ENCODE measurements around the gene SCYGR8.
A peak's percentile ranks its signal among the peaks of the same experiment; 100 is the strongest.
"Not testable (repeated sequence)": the region's sequence is repeated elsewhere in the genome, so short reads cannot be mapped to it uniquely, and the experiment has no call there.

Gene SCYGR8

GRCh38 chr2:227728035-227728434, 17.7 kb upstream of the SCYGR8 start, which contains the start of gene SCYGR7:
TSS of gene SCYGR7 (plus strand) at chr2:227728335. CDS start at chr2:227728335, 0 bp downstream.
- H4K20me1 ChIP-seq (ENCODE audit: insufficient read depth, low read length), result no peaks in the 10 kb centered on the region
- no peak within 1 kb of the TSS for H2AFZ ChIP-seq (ENCODE audit: low read length)
- no peak within 1 kb of the TSS for H3K4me2 ChIP-seq (ENCODE audit: low read depth, low read length)
- H3K79me2 ChIP-seq (ENCODE audit: low read length), result no peaks in the 10 kb centered on the region
- H3K4me1 ChIP-seq (ENCODE audit: low read length), result no peaks in the 10 kb centered on the region
- no peak for TF ChIP-seq EZH2 (optimal IDR thresholded peaks at IDR 0.05; ENCODE audit: low read depth, low read length)
- TF ChIP-seq EZH2phosphoT487 (IDR thresholded peaks at IDR 0.05; ENCODE audit: low read length), result no peak
- TF ChIP-seq CTCF (IDR thresholded peaks at IDR 0.05; ENCODE audit: low read length), result no peak
- no peaks in the 10 kb centered on the region for H3F3A ChIP-seq (ENCODE audit: insufficient read depth, low read length)
- H3K27me3 ChIP-seq (replicated peaks; ENCODE audit: insufficient read depth, low read length), result no peaks in the 10 kb centered on the region
- DNase-seq, result no peak
- H3K4me3 ChIP-seq (ENCODE audit: low read length), result no peak within 1 kb of the TSS
- no peak within 1 kb of the TSS for H3K9ac ChIP-seq (ENCODE audit: low read length)
- H3K9me2 ChIP-seq (replicated peaks; ENCODE audit: insufficient read depth, low read length), result no peaks in the 10 kb centered on the region
- H3K36me3 ChIP-seq (replicated peaks; ENCODE audit: insufficient read depth, low read length), result no peaks in the 10 kb centered on the region
- no peak within 1 kb of the TSS for H3K27ac ChIP-seq (ENCODE audit: low read length)
- no peaks in the 10 kb centered on the region for H3K9me3 ChIP-seq (replicated peaks; ENCODE audit: insufficient read depth, low read length)

- Histone ChIP-seq H3K36me3 (replicated peaks; ENCODE audit: insufficient read depth, low read length) (no peaks in the 10 kb centered on the region), H3K4me2 (ENCODE audit: low read depth, low read length) (no peak overlapping the region), H3K27ac (ENCODE audit: low read length) (no peak overlapping the region), H2AFZ (ENCODE audit: low read length) (no peak overlapping the region), H3K4me3 (ENCODE audit: low read length) (no peak overlapping the region), H3K27me3 (replicated peaks; ENCODE audit: insufficient read depth, low read length) (no peaks in the 10 kb centered on the region), H3K4me1 (ENCODE audit: low read length) (no peaks in the 10 kb centered on the region), H3F3A (ENCODE audit: insufficient read depth, low read length) (no peaks in the 10 kb centered on the region), H3K9ac (ENCODE audit: low read length) (no peak overlapping the region), H3K9me3 (replicated peaks; ENCODE audit: insufficient read depth, low read length) (no peaks in the 10 kb centered on the region), H3K79me2 (ENCODE audit: low read length) (no peaks in the 10 kb centered on the region), H3K9me2 (replicated peaks; ENCODE audit: insufficient read depth, low read length) (no peaks in the 10 kb centered on the region), H4K20me1 (ENCODE audit: insufficient read depth, low read length) (no peaks in the 10 kb centered on the region)
- TF ChIP-seq EZH2 (optimal IDR thresholded peaks at IDR 0.05; ENCODE audit: low read depth, low read length) (no peak), CTCF (IDR thresholded peaks at IDR 0.05; ENCODE audit: low read length) (no peak), EZH2phosphoT487 (IDR thresholded peaks at IDR 0.05; ENCODE audit: low read length) (no peak)
- no peak for DNase-seq
These were observed 6.3 kb upstream of the SCYGR8 start for GRCh38 chr2:227739351-227739750.

- not testable (repeated sequence) for H2AFZ ChIP-seq (ENCODE audit: low read length)
These were observed 5.0 kb upstream of the SCYGR8 start for GRCh38 chr2:227740705-227741104.

GRCh38 chr2:227748079-227748478, 2.4 kb downstream of the SCYGR8 start:
- no peaks in the 10 kb centered on the region for H3K4me1 ChIP-seq (ENCODE audit: low read length)
- no peaks in the 10 kb centered on the region for H3K79me2 ChIP-seq (ENCODE audit: low read length)
- no peaks in the 10 kb centered on the region for H3K27me3 ChIP-seq (replicated peaks; ENCODE audit: insufficient read depth, low read length)
- no peak for DNase-seq
- no peaks in the 10 kb centered on the region for H3K9me3 ChIP-seq (replicated peaks; ENCODE audit: insufficient read depth, low read length)
- H3K36me3 ChIP-seq (replicated peaks; ENCODE audit: insufficient read depth, low read length), result no peaks in the 10 kb centered on the region
- no peaks in the 10 kb centered on the region for H4K20me1 ChIP-seq (ENCODE audit: insufficient read depth, low read length)
- H3K27ac ChIP-seq (ENCODE audit: low read length), result no peak overlapping the region
- no peak overlapping the region for H3K9ac ChIP-seq (ENCODE audit: low read length)
- TF ChIP-seq EZH2 (optimal IDR thresholded peaks at IDR 0.05; ENCODE audit: low read depth, low read length) (no peak), EZH2phosphoT487 (IDR thresholded peaks at IDR 0.05; ENCODE audit: low read length) (no peak), CTCF (IDR thresholded peaks at IDR 0.05; ENCODE audit: low read length) (peak; percentile 26; the same call in 1 of the 2 replicates)
- no peak overlapping the region for H2AFZ ChIP-seq (ENCODE audit: low read length)
- H3K9me2 ChIP-seq (replicated peaks; ENCODE audit: insufficient read depth, low read length), result no peaks in the 10 kb centered on the region
- no peak overlapping the region for H3K4me3 ChIP-seq (ENCODE audit: low read length)
- H3F3A ChIP-seq (ENCODE audit: insufficient read depth, low read length), result no peaks in the 10 kb centered on the region
- H3K4me2 ChIP-seq (ENCODE audit: low read depth, low read length), result no peak overlapping the region

More at GRCh38 chr2:227740705-227741104, 5.0 kb upstream of the SCYGR8 start:
- H3K9ac ChIP-seq (ENCODE audit: low read length); H3K27ac ChIP-seq (ENCODE audit: low read length); H3F3A ChIP-seq (ENCODE audit: insufficient read depth, low read length); H3K4me2 ChIP-seq (ENCODE audit: low read depth, low read length); H4K20me1 ChIP-seq (ENCODE audit: insufficient read depth, low read length); H3K79me2 ChIP-seq (ENCODE audit: low read length); DNase-seq; H3K27me3 ChIP-seq (replicated peaks; ENCODE audit: insufficient read depth, low read length); H3K4me1 ChIP-seq (ENCODE audit: low read length); H3K36me3 ChIP-seq (replicated peaks; ENCODE audit: insufficient read depth, low read length); H3K4me3 ChIP-seq (ENCODE audit: low read length); H3K9me3 ChIP-seq (replicated peaks; ENCODE audit: insufficient read depth, low read length); H3K9me2 ChIP-seq (replicated peaks; ENCODE audit: insufficient read depth, low read length): not testable (repeated sequence)

GRCh38 chr2:227756261-227756660, 10.6 kb downstream of the SCYGR8 start:
- not testable (repeated sequence) for H3K27ac ChIP-seq (ENCODE audit: low read length); H3K4me3 ChIP-seq (ENCODE audit: low read length); H3K9ac ChIP-seq (ENCODE audit: low read length); H3K9me3 ChIP-seq (replicated peaks; ENCODE audit: insufficient read depth, low read length); H3K4me1 ChIP-seq (ENCODE audit: low read length); H3K36me3 ChIP-seq (replicated peaks; ENCODE audit: insufficient read depth, low read length); H3K9me2 ChIP-seq (replicated peaks; ENCODE audit: insufficient read depth, low read length); H3K27me3 ChIP-seq (replicated peaks; ENCODE audit: insufficient read depth, low read length); H2AFZ ChIP-seq (ENCODE audit: low read length); H3K79me2 ChIP-seq (ENCODE audit: low read length); H3K4me2 ChIP-seq (ENCODE audit: low read depth, low read length); H4K20me1 ChIP-seq (ENCODE audit: insufficient read depth, low read length); DNase-seq; H3F3A ChIP-seq (ENCODE audit: insufficient read depth, low read length)
